Neural progenitor cell (in vitro differentiated cells): ENCODE results near the gene CERS1. TPM values are rescaled to one million over a fixed set of nuclear protein-coding genes. Genes with fewer than 3 reads are reported as not detected.
A peak's percentile ranks its signal among the peaks of the same experiment; 100 is the strongest.

Experiments
- DNase-seq: peaks from one replicate; pipeline ENCODE4 v3.0.0-alpha.2; 2016; ENCODE audit warnings: low spot score
- H2AFZ ChIP-seq: fragments of 200-600 bp; sonication (generic); replicated peaks from 2 replicates; pipeline ENCODE4 v1.6.1; 2016; ENCODE audit warnings: antibody characterized with exemption
- H3F3A ChIP-seq: fragments of 200-600 bp; sonication (generic); 2 replicates; pipeline ENCODE4 v1.6.1; 2016; ENCODE audit warnings: antibody characterized with exemption, low read depth
- H3K27ac ChIP-seq: fragments of 200-600 bp; sonication (generic); 2 replicates; pipeline ENCODE4 v1.5.1; 2016; ENCODE audit warnings: mild to moderate bottlenecking
- H3K27me3 ChIP-seq: fragments of 200-600 bp; sonication (generic); 2 replicates; pipeline ENCODE4 v1.6.1; 2016; ENCODE audit warnings: mild to moderate bottlenecking, moderate library complexity
- H3K36me3 ChIP-seq: fragments of 200-600 bp; sonication (generic); 2 replicates; pipeline ENCODE4 v1.5.1; 2016
- H3K4me1 ChIP-seq: fragments of 200-600 bp; sonication (generic); 2 replicates; pipeline ENCODE4 v1.6.1; 2016; ENCODE audit warnings: mixed run types
- H3K4me2 ChIP-seq: fragments of 200-600 bp; sonication (generic); 2 replicates; pipeline ENCODE4 v1.6.1; 2016
- H3K4me3 ChIP-seq: fragments of 200-600 bp; sonication (generic); 2 replicates; pipeline ENCODE4 v1.5.1; 2016
- H3K79me2 ChIP-seq: fragments of 200-600 bp; sonication (generic); 2 replicates; pipeline ENCODE4 v1.6.1; 2016; ENCODE audit warnings: low read depth
- H3K9ac ChIP-seq: fragments of 200-600 bp; sonication (generic); 2 replicates; pipeline ENCODE4 v1.6.1; 2016
- H3K9me3 ChIP-seq: fragments of 200-600 bp; sonication (generic); 2 replicates; pipeline ENCODE4 v1.5.1; 2016; ENCODE audit warnings: low read depth
- H4K20me1 ChIP-seq: fragments of 200-600 bp; sonication (generic); 2 replicates; pipeline ENCODE4 v1.6.1; 2016; ENCODE audit warnings: low read depth
- H3K27ac Mint-ChIP-seq: 3 replicates; pipeline ENCODE4 v1.8.0; 2021; ENCODE audit warnings: mixed read lengths
- H3K27me3 Mint-ChIP-seq: 2 replicates; pipeline ENCODE4 v1.8.0; 2022; ENCODE audit warnings: low read depth, mild to moderate bottlenecking, inconsistent platforms, moderate library complexity, mixed read lengths; ENCODE audit not compliant: insufficient read depth
- H3K36me3 Mint-ChIP-seq: 3 replicates; pipeline ENCODE4 v1.8.0; 2021; ENCODE audit warnings: mixed read lengths
- H3K4me1 Mint-ChIP-seq: 3 replicates; pipeline ENCODE4 v1.8.0; 2021; ENCODE audit warnings: mixed read lengths
- H3K4me3 Mint-ChIP-seq: 3 replicates; pipeline ENCODE4 v1.8.0; 2021; ENCODE audit warnings: mild to moderate bottlenecking, moderate library complexity, mixed read lengths
- H3K9me3 Mint-ChIP-seq: 3 replicates; pipeline ENCODE4 v1.8.0; 2020; ENCODE audit warnings: mixed read lengths
- EZH2 ChIP-seq: fragments of 200-600 bp; sonication (generic); IDR thresholded peaks from 2 replicates; pipeline ENCODE4 v1.6.1; 2017; ENCODE audit warnings: antibody characterized with exemption, mild to moderate bottlenecking, moderate library complexity
- EZH2phosphoT487 ChIP-seq: fragments of 200-600 bp; sonication (generic); IDR thresholded peaks from 2 replicates; pipeline ENCODE4 v1.6.1; 2017; ENCODE audit warnings: antibody characterized with exemption
- total RNA-seq: library from RNA; depleted of rRNA; stranded (reverse); fragments of >200 nt; gene quantifications from 2 replicates; pipeline ENCODE4 v1.2.3, GENCODE V29; 2015; ENCODE audit warnings: low replicate concordance
- TF ChIP-seq, protein P1 (sequence below): fragments of 200-600 bp; sonication (generic); IDR thresholded peaks from 2 replicates; pipeline ENCODE4 v1.5.1; 2017; ENCODE audit warnings: antibody characterized with exemption, mild to moderate bottlenecking

The CERS1 gene
- total RNA-seq, 1 donor from 2014 or later = 1.9 TPM

DNA sequence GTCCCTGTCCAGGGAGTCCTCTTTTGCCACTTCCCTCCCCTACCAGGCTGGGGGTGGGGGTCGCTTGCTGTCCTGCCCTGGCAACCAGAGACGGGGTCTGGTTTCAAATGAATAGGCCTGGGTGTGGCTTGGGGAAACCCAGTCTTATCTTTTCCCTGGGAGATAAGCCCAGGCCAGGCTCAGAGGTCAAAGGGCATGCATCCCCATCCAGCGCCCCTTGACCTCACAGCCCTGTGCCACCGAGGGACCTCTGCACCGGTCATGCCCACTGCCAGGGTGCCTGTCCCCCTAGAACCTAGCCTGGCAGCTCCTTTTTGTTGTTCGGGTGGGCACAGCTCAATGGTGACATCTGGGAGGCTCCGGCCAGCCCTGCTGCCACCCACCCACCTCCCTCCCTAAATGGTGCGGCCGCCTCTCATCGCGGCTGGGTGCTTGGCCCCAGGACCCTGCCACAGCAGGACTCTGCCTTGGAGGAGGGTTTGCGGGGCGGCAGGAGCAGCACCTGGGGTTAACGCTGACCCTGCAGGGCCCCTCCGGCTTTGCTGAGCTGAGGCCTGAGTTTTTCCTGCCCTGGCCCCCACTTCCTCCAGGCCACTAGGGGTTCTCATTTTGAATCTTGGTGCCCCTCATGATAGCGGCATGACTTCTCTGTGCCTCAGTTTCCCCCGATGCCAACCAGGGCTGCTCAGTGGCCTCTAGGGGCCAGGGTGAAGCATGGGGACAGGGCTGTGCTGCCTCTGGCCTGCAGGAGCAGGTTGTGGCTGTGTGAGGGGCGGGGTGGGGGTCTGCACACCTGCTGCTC, 2.9 kb upstream of the CERS1 start:
- no peaks in the 10 kb centered on the region for H3K9me3 Mint-ChIP-seq
- peak; percentile 60 for DNase-seq
- H3K4me1 ChIP-seq = peaks cover 21% of the 10 kb centered on the region

DNA sequence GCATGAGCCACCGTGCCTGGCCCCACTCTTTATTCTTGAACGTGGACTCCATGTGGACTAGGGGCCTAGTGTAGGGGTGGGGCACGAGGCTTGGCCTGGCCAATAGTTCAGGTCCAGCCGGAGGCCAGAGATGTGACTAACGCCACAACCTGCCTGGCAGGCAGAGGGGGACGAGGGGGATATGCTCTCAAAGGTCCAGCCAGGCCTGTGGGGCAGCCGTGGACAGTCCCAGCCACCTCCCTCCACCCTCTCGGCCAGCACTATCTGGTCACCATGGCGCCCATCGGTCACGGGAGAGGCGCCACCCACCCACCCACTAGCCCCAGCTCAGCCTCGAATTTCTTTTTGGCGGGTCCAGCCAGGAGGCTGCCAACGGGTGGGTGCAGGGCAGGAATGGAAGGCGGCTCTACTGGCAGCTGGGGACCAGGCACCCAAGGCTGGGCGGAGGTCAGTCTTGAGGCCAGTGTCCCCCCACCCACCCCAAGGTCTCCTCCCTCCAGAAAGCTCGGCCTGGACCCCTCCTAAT, 2.2 kb upstream of the CERS1 start:
- H3K4me3 Mint-ChIP-seq = peak overlapping the region; percentile 90
- H3F3A ChIP-seq = peaks cover 27% of the 10 kb centered on the region

More for the DNA sequence above, 2.9 kb upstream of the CERS1 start:
- peaks cover 22% of the 10 kb centered on the region for H4K20me1 ChIP-seq
- H3K79me2 ChIP-seq = no peaks in the 10 kb centered on the region
- no peak overlapping the region for H2AFZ ChIP-seq
- H3K36me3 ChIP-seq = no peaks in the 10 kb centered on the region
- H3K9me3 ChIP-seq = no peaks in the 10 kb centered on the region
- Mint-ChIP-seq H3K36me3 (peaks cover 4% of the 10 kb centered on the region), H3K4me3 (peak overlapping the region; percentile 24), H3K4me1 (peaks cover 8% of the 10 kb centered on the region), H3K27me3 (peaks cover 3% of the 10 kb centered on the region), H3K27ac (no peak overlapping the region)
- peak overlapping the region; percentile 13 for H3K27ac ChIP-seq
- H3K9ac ChIP-seq = no peak overlapping the region
- H3K4me3 ChIP-seq = no peak overlapping the region
- TF ChIP-seq EZH2 (no peak), EZH2phosphoT487 (no peak)
- TF ChIP-seq, protein P1, sequence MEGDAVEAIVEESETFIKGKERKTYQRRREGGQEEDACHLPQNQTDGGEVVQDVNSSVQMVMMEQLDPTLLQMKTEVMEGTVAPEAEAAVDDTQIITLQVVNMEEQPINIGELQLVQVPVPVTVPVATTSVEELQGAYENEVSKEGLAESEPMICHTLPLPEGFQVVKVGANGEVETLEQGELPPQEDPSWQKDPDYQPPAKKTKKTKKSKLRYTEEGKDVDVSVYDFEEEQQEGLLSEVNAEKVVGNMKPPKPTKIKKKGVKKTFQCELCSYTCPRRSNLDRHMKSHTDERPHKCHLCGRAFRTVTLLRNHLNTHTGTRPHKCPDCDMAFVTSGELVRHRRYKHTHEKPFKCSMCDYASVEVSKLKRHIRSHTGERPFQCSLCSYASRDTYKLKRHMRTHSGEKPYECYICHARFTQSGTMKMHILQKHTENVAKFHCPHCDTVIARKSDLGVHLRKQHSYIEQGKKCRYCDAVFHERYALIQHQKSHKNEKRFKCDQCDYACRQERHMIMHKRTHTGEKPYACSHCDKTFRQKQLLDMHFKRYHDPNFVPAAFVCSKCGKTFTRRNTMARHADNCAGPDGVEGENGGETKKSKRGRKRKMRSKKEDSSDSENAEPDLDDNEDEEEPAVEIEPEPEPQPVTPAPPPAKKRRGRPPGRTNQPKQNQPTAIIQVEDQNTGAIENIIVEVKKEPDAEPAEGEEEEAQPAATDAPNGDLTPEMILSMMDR = no peak
- peaks cover 27% of the 10 kb centered on the region for H3F3A ChIP-seq
- H3K4me2 ChIP-seq = peak overlapping the region; percentile 49
- H3K27me3 ChIP-seq = peaks cover 14% of the 10 kb centered on the region

GRCh38 chr19:18897094-18898029, 1.4 kb upstream of the CERS1 start:
- peaks cover 3% of the 10 kb centered on the region for H3K27me3 Mint-ChIP-seq
- H3K27me3 ChIP-seq = peaks cover 14% of the 10 kb centered on the region
- no peak overlapping the region for H3K27ac ChIP-seq
- H3K9me3 Mint-ChIP-seq = no peaks in the 10 kb centered on the region
- no peak overlapping the region for H3K9ac ChIP-seq
- no peaks in the 10 kb centered on the region for H3K9me3 ChIP-seq
- no peak overlapping the region for H3K4me3 ChIP-seq
- H3K4me1 ChIP-seq = peaks cover 22% of the 10 kb centered on the region
- no peak overlapping the region for H3K27ac Mint-ChIP-seq
- no peaks in the 10 kb centered on the region for H3K79me2 ChIP-seq
- no peak for TF ChIP-seq EZH2
- TF ChIP-seq, protein P1 = no peak
- no peak for TF ChIP-seq EZH2phosphoT487
- no peaks in the 10 kb centered on the region for H3K36me3 ChIP-seq
- H2AFZ ChIP-seq = no peak overlapping the region
- peaks cover 36% of the 10 kb centered on the region for H4K20me1 ChIP-seq
- H3K4me1 Mint-ChIP-seq = peaks cover 11% of the 10 kb centered on the region
- DNase-seq = no peak
- H3K4me3 Mint-ChIP-seq = peak overlapping the region; percentile 90
- H3K36me3 Mint-ChIP-seq = peaks cover 5% of the 10 kb centered on the region
- no peak overlapping the region for H3K4me2 ChIP-seq
- peaks cover 27% of the 10 kb centered on the region for H3F3A ChIP-seq

More for the DNA sequence above, 2.2 kb upstream of the CERS1 start:
- H3K4me1 Mint-ChIP-seq = peaks cover 11% of the 10 kb centered on the region
- Histone ChIP-seq H3K9me3 (no peaks in the 10 kb centered on the region), H3K27ac (peak overlapping the region; percentile 13), H3K9ac (no peak overlapping the region), H3K79me2 (no peaks in the 10 kb centered on the region), H4K20me1 (peaks cover 29% of the 10 kb centered on the region), H2AFZ (no peak overlapping the region), H3K36me3 (no peaks in the 10 kb centered on the region), H3K4me3 (no peak overlapping the region), H3K27me3 (peaks cover 14% of the 10 kb centered on the region), H3K4me1 (peaks cover 22% of the 10 kb centered on the region), H3K4me2 (peak overlapping the region; percentile 49)
- TF ChIP-seq, protein P1 = no peak
- TF ChIP-seq EZH2 = no peak
- no peak for TF ChIP-seq EZH2phosphoT487
- peaks cover 4% of the 10 kb centered on the region for H3K36me3 Mint-ChIP-seq
- no peaks in the 10 kb centered on the region for H3K9me3 Mint-ChIP-seq
- H3K27me3 Mint-ChIP-seq = peaks cover 3% of the 10 kb centered on the region
- peak; percentile 29 for DNase-seq
- no peak overlapping the region for H3K27ac Mint-ChIP-seq
